PC-3 (cell line): ENCODE data around the gene KRT8. TPM values are rescaled to one million over a fixed set of nuclear protein-coding genes. Genes with fewer than 3 reads are reported as not detected.

Experiments used
- total RNA-seq: library from RNA; depleted of rRNA; stranded (reverse); fragments of >200 nt; gene quantifications from 2 replicates; pipeline ENCODE4 v1.2.3, GENCODE V29; 2014; rRNA removed

Gene KRT8
- total RNA-seq, 1 experiment from 2014 or later = 719 TPM

Other genes starting within 250 kb of the KRT8 start
- gene KRT1, start 224.7 kb downstream of the KRT8 start, total RNA-seq = not detected in 2 replicates
- not detected in 2 replicates for gene KRT77, start 201.6 kb downstream of the KRT8 start, total RNA-seq
- gene KRT76, start 127.7 kb downstream of the KRT8 start, total RNA-seq = not detected in 2 replicates
- gene KRT3, start 109.0 kb downstream of the KRT8 start, total RNA-seq = 0.17 and 0.33 TPM in 2 replicates
- 20.7 and 23.0 TPM in 2 replicates for gene KRT4, start 91.0 kb downstream of the KRT8 start, total RNA-seq
- gene KRT79, start 70.8 kb downstream of the KRT8 start, total RNA-seq = 0.46 TPM in 1 of 2 replicates, not detected in the other
- gene KRT78, start 56.1 kb downstream of the KRT8 start, total RNA-seq = 0.12 and 0.15 TPM in 2 replicates
- 1,461 and 1,545 TPM in 2 replicates for gene KRT18, start 44.0 kb upstream of the KRT8 start, total RNA-seq
- gene EIF4B, start 101.4 kb upstream of the KRT8 start, total RNA-seq = 424 and 434 TPM in 2 replicates
- 13.1 and 30.3 TPM in 2 replicates for gene TNS2, start 145.0 kb upstream of the KRT8 start, total RNA-seq
- 18.5 and 24.1 TPM in 2 replicates for gene SPRYD3, start 174.3 kb upstream of the KRT8 start, total RNA-seq
- gene IGFBP6, start 192.6 kb upstream of the KRT8 start, total RNA-seq = 256 and 299 TPM in 2 replicates
- 0.07 and 0.86 TPM in 2 replicates for gene SOAT2, start 198.4 kb upstream of the KRT8 start, total RNA-seq